GM21529 (cell line): ENCODE measurements around the gene RHBDF2.

ENCODE experiments used
- ATAC-seq: cut with Tn5 transposase; IDR thresholded peaks from one replicate; pipeline ENCODE4 v1.9.1; 2021; ENCODE audit not compliant: unreplicated experiment

RHBDF2 gene

DNA sequence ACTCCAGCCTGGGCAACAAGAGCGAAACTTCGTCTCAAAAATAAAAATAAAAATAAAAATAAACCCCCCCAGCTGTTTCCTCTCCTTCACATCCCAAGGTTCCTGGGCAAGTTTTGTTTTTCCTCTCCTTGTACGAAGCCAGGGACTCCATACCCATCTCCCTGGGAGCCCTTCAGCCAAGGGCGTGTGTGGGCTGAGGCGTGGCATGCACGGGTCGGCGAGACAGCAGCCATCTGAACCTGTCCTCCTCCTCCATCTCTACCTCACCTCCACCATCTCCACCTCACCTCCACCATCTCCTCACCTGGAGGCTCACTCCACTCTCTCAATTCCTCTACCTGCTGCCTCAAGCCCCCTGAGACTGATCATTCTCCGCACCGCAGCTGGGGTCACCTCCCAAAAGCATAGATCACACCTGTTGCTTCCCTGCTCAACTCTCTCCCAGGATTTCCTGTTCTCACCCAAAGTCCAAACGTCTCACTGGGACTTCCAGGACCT, 16.9 kb downstream of the RHBDF2 start:
- ATAC-seq: no peak

DNA sequence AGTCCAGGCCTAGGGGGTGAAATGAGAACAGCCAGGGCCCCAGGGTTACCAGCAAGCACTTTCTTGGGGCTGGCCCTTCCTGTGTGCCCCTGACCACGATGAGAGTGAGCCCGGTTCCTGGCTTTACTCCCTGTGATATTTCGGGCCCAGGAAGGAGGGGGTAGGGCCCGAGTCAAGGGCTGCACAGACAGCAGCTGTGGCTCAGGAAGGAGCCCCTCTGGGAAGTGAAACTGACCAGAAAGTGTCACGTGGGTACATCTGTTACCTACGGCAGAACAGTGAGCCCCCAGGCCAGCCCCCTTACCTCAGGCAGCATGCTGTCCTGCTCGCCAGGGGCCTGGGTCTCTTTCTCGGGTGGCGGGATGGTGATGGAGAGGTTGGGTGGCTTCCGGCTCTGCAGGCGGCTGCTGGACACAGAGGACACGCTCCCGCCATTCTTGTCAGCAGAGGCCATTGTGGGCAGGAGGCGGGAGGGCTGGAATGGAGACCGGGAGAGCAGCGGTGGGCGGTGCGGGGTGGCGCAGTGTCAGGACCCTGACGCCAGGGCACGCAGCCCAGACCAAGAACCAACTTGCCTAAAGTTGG, 20.1 kb downstream of the RHBDF2 start:
- peak; percentile 64 for ATAC-seq

DNA sequence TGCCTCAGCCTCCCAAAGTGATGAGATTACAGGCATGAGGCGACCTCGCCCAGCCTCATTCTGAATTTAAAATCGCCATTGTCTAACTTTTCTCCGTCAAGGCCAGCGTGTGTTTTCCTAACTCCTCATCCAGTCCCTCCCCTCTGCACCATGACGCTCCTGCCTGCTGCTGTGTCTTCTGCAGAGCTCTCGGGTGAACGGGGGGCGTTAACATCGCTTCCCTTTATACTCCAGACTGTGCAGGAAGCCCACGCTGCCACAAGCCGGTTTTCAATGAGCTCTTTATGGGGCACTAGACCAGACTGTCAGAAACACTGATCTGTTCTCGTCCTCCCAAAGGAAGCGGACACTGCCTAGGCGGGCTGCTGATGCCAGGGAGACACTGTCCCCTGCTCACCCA, 20.6 kb downstream of the RHBDF2 start:
- peak; percentile 7 for ATAC-seq

DNA sequence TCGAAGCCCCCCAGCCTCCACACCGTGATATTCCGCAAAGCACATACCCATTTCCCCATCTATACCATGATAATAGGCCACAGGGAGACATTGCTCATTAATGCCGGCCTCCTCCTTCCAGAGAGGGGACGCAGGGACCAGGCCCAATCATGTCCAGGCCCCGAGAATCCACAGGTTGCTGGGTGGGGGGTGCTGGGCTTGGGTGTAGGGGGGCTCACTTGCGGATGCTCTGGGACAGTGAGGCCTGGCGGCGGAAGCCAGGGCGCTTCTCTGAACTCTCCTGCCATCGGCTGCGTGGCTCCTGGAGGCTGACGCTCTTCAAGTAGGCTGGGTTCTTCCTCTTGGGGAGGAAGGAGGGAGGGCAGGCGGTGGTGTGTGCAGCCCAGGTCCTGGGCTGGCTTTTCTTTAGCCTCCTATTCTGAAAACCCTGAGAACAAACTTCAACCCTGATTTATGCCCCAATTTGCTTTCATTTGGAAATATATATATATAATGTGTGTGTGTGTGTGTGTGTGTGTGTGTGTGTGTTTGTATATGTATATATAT, 21.6 kb downstream of the RHBDF2 start:
- no peak for ATAC-seq

DNA sequence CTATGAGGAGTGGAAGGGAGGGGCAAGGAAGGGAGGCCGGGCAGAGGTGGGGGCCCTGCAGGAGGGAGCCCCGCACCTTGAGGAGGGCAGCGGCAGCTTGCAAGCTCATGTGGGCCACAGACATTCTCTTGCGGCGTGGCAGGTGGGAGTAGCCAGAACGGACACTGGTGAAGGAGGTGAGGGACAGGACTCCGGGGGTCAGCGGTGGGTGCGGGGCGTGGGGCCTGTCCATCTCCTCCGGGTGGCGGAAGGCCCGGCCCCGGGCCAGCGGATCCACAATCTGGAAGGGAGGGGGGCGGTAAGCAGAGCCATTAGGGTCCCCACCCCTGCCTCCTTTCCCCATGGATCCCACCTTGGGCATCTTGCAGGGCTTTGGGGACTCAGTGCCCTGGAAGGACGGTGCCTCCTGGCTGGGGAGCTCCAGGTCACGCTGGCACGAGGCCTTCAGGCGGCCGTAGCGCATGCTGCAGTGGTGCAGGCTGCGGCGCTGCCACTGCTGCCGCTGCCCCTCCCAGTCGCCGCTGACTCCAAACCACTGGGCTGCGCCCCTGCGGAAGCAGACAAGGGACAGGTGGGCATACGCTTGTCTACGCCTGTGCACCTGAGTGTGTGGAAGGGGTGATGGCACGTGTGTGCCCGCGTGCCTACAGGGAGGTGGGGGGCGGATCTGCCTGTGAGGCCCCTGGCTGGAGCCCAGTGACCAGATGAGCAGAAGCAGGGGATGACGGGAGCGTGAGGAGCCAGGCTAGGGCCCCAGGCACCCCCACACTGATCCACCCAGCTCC, 22.3 kb downstream of the RHBDF2 start:
- no peak for ATAC-seq

DNA sequence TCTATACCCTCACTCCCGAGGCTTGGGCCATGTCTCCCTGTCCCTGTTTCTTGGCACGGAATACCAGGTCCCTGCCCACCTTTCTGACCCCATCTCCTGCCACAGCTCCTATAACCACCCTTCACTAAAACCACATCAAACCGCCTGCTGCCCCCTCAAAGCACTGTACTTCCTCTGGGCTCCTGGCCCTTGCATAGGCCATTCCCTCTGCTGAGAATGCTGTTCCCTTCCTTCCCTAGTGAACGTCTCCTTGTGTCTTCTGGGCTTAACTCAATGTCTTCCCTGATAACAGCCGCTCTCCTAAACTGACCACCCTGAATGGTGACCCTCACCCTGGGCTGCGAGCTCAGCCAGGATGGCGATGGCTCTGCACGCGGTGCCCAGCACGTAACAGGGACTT, 23.1 kb downstream of the RHBDF2 start:
- ATAC-seq: no peak

DNA sequence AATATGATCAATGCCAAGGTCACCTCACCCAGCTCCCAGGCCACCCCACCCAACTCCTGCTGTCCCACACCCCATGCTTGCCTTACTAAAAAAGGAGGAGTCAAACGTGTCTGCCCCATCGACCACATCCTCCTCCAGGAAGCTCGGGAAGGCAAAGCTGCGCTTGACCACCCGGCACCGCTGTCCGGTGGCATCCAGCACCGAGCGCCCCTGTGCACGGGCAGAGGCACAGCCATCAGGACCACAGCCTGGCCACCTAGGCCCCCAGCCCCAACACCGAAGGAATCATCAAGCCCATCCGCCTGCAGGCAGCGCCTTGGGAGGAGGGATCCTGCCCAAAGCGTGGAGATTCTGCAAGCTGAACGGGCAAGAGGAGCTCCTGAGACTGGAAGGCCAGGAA, 23.6 kb downstream of the RHBDF2 start:
- ATAC-seq: no peak

DNA sequence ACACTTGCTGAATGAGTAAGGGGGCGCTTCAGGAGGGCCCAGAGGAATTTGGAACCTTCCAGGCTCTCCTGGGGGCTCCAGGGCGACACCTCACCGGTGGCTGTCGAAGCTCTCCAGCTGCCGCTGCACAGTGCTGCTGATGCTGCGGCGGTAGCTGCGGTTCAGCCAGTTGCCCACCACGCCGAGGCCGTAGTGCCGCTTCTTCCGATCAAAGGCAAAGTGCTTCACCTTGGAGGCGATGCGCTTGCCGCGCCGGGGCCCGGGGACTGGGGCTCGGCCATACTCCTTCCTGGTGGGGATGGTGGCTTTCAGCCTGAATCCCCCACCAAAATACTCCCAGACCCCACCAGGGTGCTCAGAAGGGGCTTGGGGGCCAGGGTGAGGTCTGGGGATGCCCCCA, 24.5 kb downstream of the RHBDF2 start:
- ATAC-seq: no peak

DNA sequence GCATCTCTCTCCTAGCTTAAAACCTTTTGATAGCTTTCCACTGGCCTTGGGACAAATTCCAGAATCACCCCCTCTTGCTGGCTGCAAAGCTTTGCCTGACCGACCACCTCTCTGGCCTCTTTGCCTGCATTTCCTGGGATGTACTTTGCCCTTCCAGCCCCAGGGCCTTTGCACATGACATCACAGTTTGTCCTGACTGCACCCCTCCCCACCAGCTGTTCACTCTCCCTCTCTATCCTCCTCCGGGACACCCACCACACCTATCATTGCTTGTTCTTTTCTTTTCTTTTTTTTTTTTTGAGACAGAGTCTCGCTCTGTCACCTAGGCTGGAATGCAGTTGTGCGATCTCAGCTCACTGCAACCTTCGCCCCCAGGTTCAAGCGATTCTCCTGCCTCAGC, 25.9 kb downstream of the RHBDF2 start:
- ATAC-seq: no peak

DNA sequence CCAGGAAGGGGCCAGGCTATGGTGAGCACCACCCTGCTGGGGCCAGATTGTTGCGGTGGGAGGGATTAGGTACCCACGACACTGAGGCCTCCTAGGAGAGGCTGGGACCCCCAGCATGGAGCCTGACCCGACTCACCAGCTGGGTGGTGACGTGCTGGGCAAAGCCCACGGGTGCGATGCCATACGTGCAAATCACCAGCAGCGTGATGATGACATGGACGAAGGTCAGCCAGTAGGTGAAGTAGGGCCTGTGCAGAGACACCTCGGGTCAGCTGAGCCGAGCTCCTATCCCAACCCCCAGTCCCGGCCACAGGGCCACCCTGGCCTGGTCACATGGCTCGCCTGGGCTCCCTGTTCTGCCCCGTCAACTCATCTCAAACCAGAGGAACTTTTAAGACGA, 26.3 kb downstream of the RHBDF2 start:
- ATAC-seq: no peak

DNA sequence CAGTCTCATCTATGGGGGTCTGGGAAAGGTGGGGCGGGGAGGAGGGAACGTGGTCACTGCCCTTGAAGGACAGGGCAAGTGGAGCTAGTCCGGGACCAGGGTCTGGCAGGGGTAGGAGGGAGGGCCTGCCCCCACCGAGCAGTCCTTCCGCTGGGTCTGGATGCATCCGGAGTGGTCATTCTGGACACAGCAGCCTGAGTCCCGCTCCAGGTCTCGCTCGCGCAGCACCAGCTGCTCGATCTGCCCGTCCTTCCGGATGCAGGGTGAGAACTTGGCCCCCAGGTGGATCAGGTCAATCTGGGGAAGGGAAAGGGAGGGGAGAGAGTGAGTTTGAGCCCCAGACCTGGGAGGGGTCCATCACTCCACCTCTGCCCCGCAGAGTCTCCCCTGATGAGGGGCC, 27.0 kb downstream of the RHBDF2 start:
- ATAC-seq: no peak

DNA sequence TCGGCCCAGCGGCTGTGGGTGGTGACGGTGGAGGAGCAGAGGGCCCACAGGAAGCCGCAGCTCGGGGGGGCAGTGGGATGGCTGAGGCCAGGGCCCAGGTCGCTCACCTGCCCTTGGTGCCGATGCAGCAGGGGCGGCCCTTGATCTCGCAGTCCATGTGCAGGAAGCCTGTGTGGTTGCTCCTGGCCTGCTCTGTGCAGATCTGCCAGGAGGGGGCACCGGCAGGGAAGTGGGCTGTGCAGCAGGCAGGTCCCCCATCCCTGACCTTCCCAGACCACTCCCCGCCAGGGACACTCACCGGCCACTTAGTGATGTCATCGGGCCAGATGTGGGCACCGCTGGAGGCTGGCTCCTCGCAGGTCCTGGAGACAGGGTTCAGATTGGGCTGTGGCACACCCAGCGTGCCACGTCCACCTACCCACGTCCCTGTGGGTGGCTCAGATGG, 27.7 kb downstream of the RHBDF2 start:
- no peak for ATAC-seq

DNA sequence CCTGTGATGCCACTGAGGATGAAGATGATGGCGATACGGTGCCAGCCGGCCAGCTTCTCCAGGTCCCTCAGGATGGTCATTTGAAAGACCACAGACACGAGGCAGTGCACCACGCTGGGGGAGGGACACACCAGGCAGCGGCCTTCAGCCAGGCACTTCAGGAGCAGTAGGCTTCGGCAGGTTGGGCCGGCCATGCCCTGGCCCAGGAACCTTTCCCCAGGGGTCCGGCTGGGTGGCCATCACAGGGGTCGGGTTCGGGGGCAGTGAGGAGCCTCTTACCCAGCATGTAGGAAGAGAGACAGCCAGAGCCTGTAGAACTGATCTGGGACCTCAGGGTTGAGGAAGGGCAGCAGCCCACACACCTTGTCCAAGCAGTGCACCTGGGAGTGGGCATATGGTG, 28.5 kb downstream of the RHBDF2 start:
- ATAC-seq: no peak

DNA sequence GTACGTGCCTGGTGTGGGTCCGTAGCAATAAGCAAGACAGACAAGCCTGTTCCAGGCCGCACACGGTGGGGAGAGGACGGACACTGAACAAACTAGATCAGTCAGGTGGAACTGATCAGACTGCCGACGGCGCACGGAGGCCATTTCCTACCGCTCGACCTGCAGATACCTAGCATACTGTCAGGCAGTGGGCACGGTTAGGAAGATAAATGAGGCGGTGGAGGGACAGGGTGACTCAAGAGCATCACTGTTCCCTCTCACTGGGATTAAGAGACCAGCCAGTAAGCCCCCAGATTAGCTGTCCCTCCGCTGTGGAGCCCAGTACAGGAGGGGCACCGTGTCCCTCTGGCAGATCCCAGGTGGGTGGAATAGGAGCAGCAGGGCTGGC, 29.0 kb downstream of the RHBDF2 start:
- ATAC-seq: no peak

DNA sequence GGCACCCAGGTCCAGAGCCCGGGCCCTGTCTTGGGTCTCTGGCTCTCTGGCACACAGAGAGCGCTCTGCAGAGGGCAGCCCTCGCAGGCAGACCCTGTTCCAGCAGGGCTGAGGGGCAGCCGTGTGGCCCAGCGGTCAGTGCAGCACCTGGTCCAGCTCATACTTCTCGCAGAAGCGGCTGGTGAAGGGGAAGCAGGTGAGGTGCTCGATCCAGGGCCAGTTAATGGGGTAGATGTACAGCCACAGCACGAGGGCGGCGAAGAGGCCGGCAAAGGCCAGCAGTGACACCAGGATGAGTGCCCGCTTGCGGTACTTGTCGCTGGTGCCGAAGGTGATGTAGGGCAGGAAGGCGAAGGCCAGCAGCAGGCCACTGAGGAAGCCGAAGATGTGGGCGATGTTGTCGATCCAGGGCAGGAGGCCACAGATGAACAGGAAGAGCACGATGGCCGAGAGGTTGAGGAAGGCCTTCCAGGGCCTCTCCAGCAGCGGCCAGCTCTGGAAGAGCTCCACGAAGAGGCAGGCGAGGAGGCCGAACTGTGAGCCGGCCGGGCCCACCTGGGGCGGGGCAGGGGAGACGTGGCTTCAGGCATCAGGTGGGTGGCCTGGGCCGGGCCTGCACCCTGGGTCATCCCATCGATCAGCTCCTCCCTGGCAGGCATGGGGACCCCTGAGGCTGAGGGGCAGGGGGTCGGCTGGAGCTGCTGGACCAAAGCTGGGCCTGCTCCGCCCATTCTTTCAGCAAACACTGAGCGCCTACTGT, 29.5 kb downstream of the RHBDF2 start:
- no peak for ATAC-seq

DNA sequence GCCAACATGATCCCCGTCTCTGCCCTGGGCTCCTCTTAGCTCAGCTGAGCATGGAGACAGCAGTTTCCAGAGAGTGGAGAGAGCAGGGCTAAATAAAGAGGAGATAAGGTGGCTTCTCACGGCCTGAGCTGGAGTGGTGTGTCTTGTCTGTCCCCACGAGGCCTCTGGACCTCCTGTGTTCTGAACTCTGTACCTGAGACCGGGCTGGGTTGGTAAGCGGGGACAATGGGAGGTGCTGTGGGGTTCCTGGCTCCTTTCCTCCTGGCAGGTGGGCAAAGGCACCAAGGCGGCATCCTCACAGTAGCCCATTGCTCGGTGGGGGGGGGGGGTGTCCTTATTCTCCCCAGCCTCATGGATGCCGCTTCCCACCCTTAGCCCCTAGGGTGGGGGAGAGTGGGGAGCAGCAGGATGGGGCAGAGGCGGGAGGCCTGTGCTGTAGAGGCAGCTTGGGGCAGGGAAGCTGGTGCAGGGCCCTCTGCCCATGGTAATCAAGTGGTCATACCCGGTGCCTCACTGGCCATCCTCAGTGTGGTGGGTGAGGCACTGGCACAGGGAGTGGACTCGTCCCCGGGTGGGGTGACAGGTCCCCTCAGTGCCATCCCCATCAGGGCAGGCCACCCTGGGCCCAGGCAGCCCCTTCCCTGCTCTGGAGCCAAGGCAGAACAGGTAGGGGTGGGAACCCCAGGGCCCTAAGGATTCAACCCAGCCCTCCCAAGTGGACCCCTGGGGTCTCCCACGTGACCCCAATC, 31.1 kb downstream of the RHBDF2 start:
- ATAC-seq: no peak

DNA sequence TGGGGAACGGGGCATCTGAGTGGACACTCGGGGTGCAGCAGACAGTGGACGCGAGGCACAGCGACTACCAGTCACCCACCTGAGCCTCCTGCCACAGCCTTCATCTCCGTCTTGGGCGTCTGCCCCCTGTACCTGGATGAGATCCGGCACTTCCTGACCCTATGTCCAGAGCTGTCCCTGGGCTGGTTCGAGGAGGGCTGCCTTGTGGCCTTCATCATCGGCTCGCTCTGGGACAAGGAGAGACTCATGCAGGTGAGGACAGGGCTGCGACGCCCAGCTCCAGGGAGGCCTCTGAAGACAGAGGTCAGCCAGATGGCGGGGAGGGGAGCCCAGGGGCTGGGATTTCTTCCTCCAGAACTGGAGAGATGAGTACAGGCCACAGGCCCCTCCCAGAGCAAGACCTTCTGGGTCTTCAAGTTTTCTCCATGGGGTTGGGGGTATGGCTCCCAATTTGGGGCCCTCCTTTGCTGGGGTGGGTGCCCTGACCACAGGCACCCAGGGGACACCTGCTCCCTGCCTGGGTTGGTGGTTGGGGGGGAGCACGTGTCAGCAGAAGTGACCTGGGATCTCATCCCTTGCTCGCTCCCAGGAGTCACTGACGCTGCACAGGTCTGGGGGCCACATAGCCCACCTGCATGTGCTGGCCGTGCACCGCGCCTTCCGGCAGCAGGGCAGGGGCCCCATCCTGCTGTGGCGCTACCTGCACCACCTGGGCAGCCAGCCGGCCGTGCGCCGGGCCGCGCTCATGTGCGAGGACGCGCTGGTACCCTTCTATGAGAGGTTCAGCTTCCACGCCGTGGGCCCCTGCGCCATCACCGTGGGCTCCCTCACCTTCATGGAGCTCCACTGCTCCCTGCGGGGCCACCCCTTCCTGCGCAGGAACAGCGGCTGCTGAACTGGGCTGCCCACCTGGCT, 31.9 kb downstream of the RHBDF2 start:
- ATAC-seq: no peak

DNA sequence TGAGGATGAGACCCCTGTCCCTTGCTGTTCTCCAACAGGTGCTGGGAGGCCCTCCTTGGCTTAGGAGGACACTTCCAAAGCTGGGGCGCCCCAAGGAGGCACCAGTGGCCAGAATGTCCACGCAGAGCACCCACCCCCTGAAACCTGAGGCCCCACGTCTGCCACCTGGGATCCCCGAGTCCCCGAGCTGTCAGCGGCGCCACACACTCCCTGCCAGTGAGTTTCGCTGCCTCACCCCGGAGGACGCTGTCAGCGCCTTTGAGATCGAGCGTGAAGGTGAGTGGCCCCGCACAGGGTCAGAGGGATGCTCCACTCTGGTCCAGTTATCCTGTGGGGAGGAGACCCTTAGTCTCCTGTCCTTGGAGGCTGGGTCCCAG, 32.6 kb downstream of the RHBDF2 start:
- ATAC-seq: no peak

DNA sequence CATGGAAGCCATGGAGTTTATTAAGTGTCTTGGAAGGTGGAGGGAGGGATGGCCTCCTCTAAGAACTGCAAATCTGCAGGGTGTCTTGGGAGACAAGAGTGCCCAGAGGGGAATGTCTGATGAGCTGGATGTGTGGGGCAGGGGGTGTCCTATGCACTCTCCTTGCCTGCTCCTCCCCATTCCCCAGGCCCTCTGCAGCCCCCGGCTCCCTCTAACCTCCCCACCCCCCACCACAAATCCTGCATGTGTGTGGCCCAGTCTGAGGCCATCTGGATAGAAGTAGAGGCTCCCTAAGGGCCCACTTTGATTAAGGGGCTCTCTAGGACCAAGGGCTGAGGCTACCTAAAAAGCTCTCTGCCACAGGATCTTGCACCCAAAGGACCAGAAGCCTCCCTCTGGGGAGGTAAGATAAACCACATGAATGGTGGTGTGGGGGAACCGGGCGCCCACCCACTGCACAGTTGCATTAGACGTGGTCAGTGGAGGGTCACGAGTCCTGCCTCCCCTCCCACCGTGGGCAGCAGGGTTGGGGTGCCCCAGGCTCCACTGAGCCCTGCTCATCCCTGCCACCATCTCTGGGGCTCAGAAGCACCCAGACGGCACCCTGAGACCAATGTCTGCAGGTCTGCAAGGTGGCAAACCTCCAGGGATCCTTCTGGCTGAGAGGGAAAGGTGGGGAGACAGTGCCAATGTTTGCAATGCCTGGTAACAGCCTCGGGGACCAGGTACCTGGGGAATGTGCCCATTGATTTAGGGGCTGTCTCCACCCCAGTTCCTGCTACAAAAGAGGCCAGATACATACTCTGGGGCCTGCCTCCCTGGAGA, 33.2 kb downstream of the RHBDF2 start:
- ATAC-seq: no peak
